Esophagus squamous epithelium (tissue), 5 donors: Measurements from ENCODE around the gene BOD1. TPM values are rescaled to one million over a fixed set of nuclear protein-coding genes. Genes with fewer than 3 reads are reported as not detected.

Source experiments
- DNase-seq: peaks from one replicate; lab custom pipeline; 2025; lab: John Stamatoyannopoulos, UW
- H3K27ac ChIP-seq, 4 donors: fragments of 200-600 bp; sonication (generic); one replicate each; pipeline ENCODE4 v1.5.1; 2016 to 2019; ENCODE audit warnings: mild to moderate bottlenecking in 1 of 4
- H3K27me3 ChIP-seq, 4 donors: fragments of 200-600 bp; sonication (generic); 1 replicate in 3 of 4; 2 replicates in 1 of 4; pipeline versions ENCODE4 v1.5.1 to v1.6.0; 2017 to 2021; ENCODE audit warnings: antibody characterized with exemption in 1 of 4
- H3K36me3 ChIP-seq, 3 donors: fragments of 200-600 bp; sonication (generic); one replicate each; pipeline ENCODE4 v1.5.1; 2016 to 2019
- H3K4me1 ChIP-seq, 3 donors: fragments of 200-600 bp; sonication (generic); one replicate each; pipeline ENCODE4 v1.5.1; 2017 to 2019
- H3K4me3 ChIP-seq, 4 donors: fragments of 200-600 bp; sonication (generic); 1 replicate in 3 of 4; 2 replicates in 1 of 4; pipeline ENCODE4 v1.5.1; 2016 to 2019; ENCODE audit warnings: mild to moderate bottlenecking in 2 of 4, moderate library complexity in 1 of 4
- H3K9me3 ChIP-seq, 3 donors: fragments of 200-600 bp; sonication (generic); one replicate each; pipeline ENCODE4 v1.5.1; 2016 to 2019
- CTCF ChIP-seq, 6 experiments: fragments of 450-650 bp in 4 of 6; fragments of 200-600 bp in 2 of 6; sonication (generic) in 2 of 6; IDR thresholded peaks; one replicate each; pipeline ENCODE4 v1.5.1; 2016 to 2019; ENCODE audit warnings: antibody characterized with exemption in 6 of 6, mild to moderate bottlenecking in 4 of 6, moderate library complexity in 4 of 6
- POLR2A ChIP-seq, 4 donors: fragments of 450-650 bp; IDR thresholded peaks; one replicate each; pipeline ENCODE4 v1.6.1; 2017; ENCODE audit warnings: antibody characterized with exemption in 4 of 4, mild to moderate bottlenecking in 4 of 4, moderate library complexity in 3 of 4
- WGBS, 2 donors: methylation state at CpG; one replicate each; pipeline ENCODE4 v1.1.5; 2018; 5-methylcytosine and 5-hydroxymethylcytosine counted together
- intact Hi-C: fragments of 100-400 bp; cut with DNase I; formaldehyde crosslinking; loops from one replicate; pipeline ENCODE4 v1.15.0; 2022
- total RNA-seq, 4 donors: library from RNA; depleted of rRNA; stranded (reverse); fragments of >200 nt; gene quantifications; one replicate each; pipeline ENCODE4 v1.1.0, GENCODE V29; 2016
- donor health status: DM: yes; HTN: yes; CAD: no.

BOD1 gene
- total RNA-seq, 4 donors from 2014 or later, result 13.8 to 43.1 (median 20.2) TPM

GRCh38 chr5:173582216-173583111 is 34.0 kb downstream of the BOD1 start:
- TF ChIP-seq CTCF (IDR thresholded peaks at IDR 0.05) (no peak), POLR2A (IDR thresholded peaks at IDR 0.05) (no peak)
- WGBS, 2 donors, result 72 to 74% methylated on average over 12 of the region's 12 CpGs
- intact Hi-C loops, result no loop called here
- peaks cover 0 to 23% (median 12%) of the 10 kb centered on the region in 3 donors for H3K9me3 ChIP-seq
- H3K36me3 ChIP-seq, result no peaks in the 10 kb centered on the region
- no peak overlapping the region for H3K4me3 ChIP-seq
- H3K27ac ChIP-seq, result no peak overlapping the region
- H3K4me1 ChIP-seq, result no peaks in the 10 kb centered on the region
- H3K27me3 ChIP-seq, result no peaks in the 10 kb centered on the region
- no peak for DNase-seq

- TF ChIP-seq CTCF (IDR thresholded peaks at IDR 0.05), result peak in 5 of 6 experiments; percentile 34 to 67 (median 45)
- no peak for TF ChIP-seq POLR2A (IDR thresholded peaks at IDR 0.05)
- intact Hi-C loops, result no loop called here
- DNase-seq, result no peak
- no peaks in the 10 kb centered on the region for H3K27me3 ChIP-seq
- H3K36me3 ChIP-seq, result no peaks in the 10 kb centered on the region
- no peak overlapping the region for H3K4me3 ChIP-seq
- H3K4me1 ChIP-seq, result no peaks in the 10 kb centered on the region
- H3K9me3 ChIP-seq, result peaks cover 0 to 17% (median 12%) of the 10 kb centered on the region in 3 donors
- 60 to 63% methylated on average over 16 to 17 of the region's 17 CpGs for WGBS, 2 donors
- H3K27ac ChIP-seq, result no peak overlapping the region
Measured at GRCh38 chr5:173581408-173582215, 34.8 kb downstream of the BOD1 start.

GRCh38 chr5:173578947-173579615 is 37.4 kb downstream of the BOD1 start:
- Histone ChIP-seq H3K4me1 (no peaks in the 10 kb centered on the region), H3K27me3 (no peaks in the 10 kb centered on the region), H3K9me3 (peaks cover 0 to 6% (median 3%) of the 10 kb centered on the region in 3 donors), H3K27ac (no peak overlapping the region), H3K36me3 (no peaks in the 10 kb centered on the region), H3K4me3 (no peak overlapping the region)
- 59 to 90% methylated on average over 4 of the region's 4 CpGs for WGBS, 2 donors
- TF ChIP-seq CTCF (IDR thresholded peaks at IDR 0.05), result no peak
- no peak for TF ChIP-seq POLR2A (IDR thresholded peaks at IDR 0.05)
- DNase-seq, result no peak
- intact Hi-C loops, result loop anchor here (10.0 kb wide), 1 partner anchor 124 kb away; no protein-coding TSS in a partner anchor

- H3K27ac ChIP-seq, result no peak overlapping the region
- H3K4me3 ChIP-seq, result no peak overlapping the region
- TF ChIP-seq POLR2A (IDR thresholded peaks at IDR 0.05), result no peak
- no peak for TF ChIP-seq CTCF (IDR thresholded peaks at IDR 0.05)
- H3K27me3 ChIP-seq, result peaks cover 0 to 2% (median 0%) of the 10 kb centered on the region in 4 donors
- DNase-seq, result no peak
- H3K4me1 ChIP-seq, result peaks cover 0 to 4% (median 4%) of the 10 kb centered on the region in 3 donors
- no peaks in the 10 kb centered on the region for H3K36me3 ChIP-seq
- 83% methylated on average over 2 of the region's 5 CpGs; no CpG with 5 or more reads in 1 of the 2 donors for WGBS, 2 donors
- intact Hi-C loops, result loop anchor here (10.0 kb wide), 1 partner anchor 123 kb away; no protein-coding TSS in a partner anchor
- peaks cover 0 to 6% (median 3%) of the 10 kb centered on the region in 3 donors for H3K9me3 ChIP-seq
Measured at GRCh38 chr5:173577817-173578216, 38.6 kb downstream of the BOD1 start.
